H1 (cell line): ENCODE measurements around the gene NBEA. TPM values are rescaled to one million over a fixed set of nuclear protein-coding genes. Genes with fewer than 3 reads are reported as not detected.

Experiments
- BACH1 ChIP-seq: IDR thresholded peaks from 2 replicates; pipeline ENCODE4 v1.6.1; 2012; ENCODE audit warnings: low read length, improper control_type of control experiment
- BRCA1 ChIP-seq: IDR thresholded peaks from 2 replicates; pipeline ENCODE4 v1.6.1; 2012; ENCODE audit warnings: low read depth, low read length, improper control_type of control experiment
- CBX5 ChIP-seq: fragments of 300-800, 300-1000 bp; sonication (generic); IDR thresholded peaks from 2 replicates; pipeline ENCODE4 v1.7.1; 2016; ENCODE audit warnings: antibody characterized with exemption, low read length, low read depth
- EP300 ChIP-seq, 2 experiments: IDR thresholded peaks; 1 replicate in 1 of 2; 2 replicates in 1 of 2; pipeline ENCODE4 v1.6.1; 2011 to 2012; ENCODE audit warnings: low read depth in 2 of 2, low read length in 2 of 2, mild to moderate bottlenecking in 2 of 2, borderline replicate concordance in 1 of 2, inconsistent platforms in 1 of 2, moderate library complexity in 1 of 2
- GTF2F1 ChIP-seq: IDR thresholded peaks from 2 replicates; pipeline ENCODE4 v1.6.1; 2012; ENCODE audit warnings: low read depth, low read length, improper control_type of control experiment, borderline replicate concordance
- KDM4A ChIP-seq: IDR thresholded peaks from one replicate; pipeline ENCODE4 v1.7.1; 2012; ENCODE audit warnings: low read depth, mild to moderate bottlenecking, moderate library complexity, low read length, inconsistent platforms; ENCODE audit not compliant: severe bottlenecking
- SP1 ChIP-seq: IDR thresholded peaks from 2 replicates; pipeline ENCODE4 v1.6.1; 2011; ENCODE audit warnings: low read depth, low read length
- SRF ChIP-seq: IDR thresholded peaks from 2 replicates; pipeline ENCODE4 v1.6.1; 2011; ENCODE audit warnings: mild to moderate bottlenecking, low read depth, low read length, moderate library complexity
- TBP ChIP-seq: IDR thresholded peaks from 2 replicates; pipeline ENCODE4 v1.6.1; 2011; ENCODE audit warnings: low read depth, low read length, improper control_type of control experiment
- polyA plus RNA-seq, 7 experiments: library from polyadenylated mRNA; depleted of rRNA in 3 of 7; stranded (reverse) in 5 of 7; unstranded in 2 of 7; fragments of >200 nt in 5 of 7; fragments of 200-250 nt in 2 of 7; gene quantifications; 1 replicate in 5 of 7; 2 replicates in 1 of 7; 4 replicates in 1 of 7; pipeline versions ENCODE4 v1.2.1 to v1.2.3, GENCODE V29; 2011 to 2013; ENCODE audit warnings: missing spikeins in 2 of 7, mixed read lengths in 2 of 7
- total RNA-seq: library from RNA; stranded (reverse); fragmentation: NEBNext Ultra II Directional; extraction: Animal tissue kit (Norgen Biotek cat#: 25700); gene quantifications from 2 replicates; pipeline ENCODE4 v1.2.1, GENCODE V29; 2021
- TF ChIP-seq, protein P1 (sequence below): fragments of 300-600 bp; sonication (generic); IDR thresholded peaks from 2 replicates; pipeline ENCODE4 v1.7.1; 2012; ENCODE audit warnings: low read length, moderate library complexity, mild to moderate bottlenecking, inconsistent platforms; ENCODE audit not compliant: insufficient replicate concordance

NBEA gene
- total and polyA plus RNA-seq, 2 of the 8 experiments (the other 6 are each of a cell fraction or from before 2014, with no cell fraction given) = 14.2 to 21.5 TPM

DNA sequence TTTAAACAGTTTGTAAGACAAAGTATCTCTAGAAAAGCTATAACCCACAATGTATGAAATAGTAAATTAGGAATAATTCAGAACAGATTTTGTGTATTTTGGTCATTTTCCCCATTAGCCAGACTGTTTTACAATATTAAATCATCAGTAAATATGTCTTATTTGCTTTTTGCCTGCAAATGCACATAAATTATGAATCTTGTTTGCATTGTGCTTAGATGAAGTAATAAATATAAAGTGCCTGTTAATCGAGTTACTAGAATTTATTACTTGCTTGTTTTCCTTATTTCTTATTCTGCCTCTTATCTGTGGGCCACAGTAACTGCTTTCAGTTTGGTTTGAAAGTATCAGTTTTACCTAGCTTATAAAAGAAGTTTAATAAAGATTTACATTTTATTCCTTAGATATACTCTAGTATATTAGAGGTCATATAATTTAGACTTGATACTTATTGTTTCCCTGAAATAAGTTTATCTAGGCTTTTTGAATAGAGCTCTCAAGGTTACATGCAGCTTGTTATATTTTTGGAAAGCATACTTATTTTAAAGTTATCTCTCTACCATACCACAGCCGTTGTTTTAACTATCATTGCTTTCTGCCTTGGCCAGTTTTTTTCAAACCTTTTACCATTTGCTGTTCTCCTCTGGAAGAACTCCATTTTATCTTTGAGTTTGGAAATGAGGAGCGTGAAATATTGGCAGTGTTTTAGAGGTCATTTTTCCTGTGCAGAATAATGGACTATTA, 238.0 kb downstream of the NBEA start (continued):
- TF ChIP-seq, protein P1, sequence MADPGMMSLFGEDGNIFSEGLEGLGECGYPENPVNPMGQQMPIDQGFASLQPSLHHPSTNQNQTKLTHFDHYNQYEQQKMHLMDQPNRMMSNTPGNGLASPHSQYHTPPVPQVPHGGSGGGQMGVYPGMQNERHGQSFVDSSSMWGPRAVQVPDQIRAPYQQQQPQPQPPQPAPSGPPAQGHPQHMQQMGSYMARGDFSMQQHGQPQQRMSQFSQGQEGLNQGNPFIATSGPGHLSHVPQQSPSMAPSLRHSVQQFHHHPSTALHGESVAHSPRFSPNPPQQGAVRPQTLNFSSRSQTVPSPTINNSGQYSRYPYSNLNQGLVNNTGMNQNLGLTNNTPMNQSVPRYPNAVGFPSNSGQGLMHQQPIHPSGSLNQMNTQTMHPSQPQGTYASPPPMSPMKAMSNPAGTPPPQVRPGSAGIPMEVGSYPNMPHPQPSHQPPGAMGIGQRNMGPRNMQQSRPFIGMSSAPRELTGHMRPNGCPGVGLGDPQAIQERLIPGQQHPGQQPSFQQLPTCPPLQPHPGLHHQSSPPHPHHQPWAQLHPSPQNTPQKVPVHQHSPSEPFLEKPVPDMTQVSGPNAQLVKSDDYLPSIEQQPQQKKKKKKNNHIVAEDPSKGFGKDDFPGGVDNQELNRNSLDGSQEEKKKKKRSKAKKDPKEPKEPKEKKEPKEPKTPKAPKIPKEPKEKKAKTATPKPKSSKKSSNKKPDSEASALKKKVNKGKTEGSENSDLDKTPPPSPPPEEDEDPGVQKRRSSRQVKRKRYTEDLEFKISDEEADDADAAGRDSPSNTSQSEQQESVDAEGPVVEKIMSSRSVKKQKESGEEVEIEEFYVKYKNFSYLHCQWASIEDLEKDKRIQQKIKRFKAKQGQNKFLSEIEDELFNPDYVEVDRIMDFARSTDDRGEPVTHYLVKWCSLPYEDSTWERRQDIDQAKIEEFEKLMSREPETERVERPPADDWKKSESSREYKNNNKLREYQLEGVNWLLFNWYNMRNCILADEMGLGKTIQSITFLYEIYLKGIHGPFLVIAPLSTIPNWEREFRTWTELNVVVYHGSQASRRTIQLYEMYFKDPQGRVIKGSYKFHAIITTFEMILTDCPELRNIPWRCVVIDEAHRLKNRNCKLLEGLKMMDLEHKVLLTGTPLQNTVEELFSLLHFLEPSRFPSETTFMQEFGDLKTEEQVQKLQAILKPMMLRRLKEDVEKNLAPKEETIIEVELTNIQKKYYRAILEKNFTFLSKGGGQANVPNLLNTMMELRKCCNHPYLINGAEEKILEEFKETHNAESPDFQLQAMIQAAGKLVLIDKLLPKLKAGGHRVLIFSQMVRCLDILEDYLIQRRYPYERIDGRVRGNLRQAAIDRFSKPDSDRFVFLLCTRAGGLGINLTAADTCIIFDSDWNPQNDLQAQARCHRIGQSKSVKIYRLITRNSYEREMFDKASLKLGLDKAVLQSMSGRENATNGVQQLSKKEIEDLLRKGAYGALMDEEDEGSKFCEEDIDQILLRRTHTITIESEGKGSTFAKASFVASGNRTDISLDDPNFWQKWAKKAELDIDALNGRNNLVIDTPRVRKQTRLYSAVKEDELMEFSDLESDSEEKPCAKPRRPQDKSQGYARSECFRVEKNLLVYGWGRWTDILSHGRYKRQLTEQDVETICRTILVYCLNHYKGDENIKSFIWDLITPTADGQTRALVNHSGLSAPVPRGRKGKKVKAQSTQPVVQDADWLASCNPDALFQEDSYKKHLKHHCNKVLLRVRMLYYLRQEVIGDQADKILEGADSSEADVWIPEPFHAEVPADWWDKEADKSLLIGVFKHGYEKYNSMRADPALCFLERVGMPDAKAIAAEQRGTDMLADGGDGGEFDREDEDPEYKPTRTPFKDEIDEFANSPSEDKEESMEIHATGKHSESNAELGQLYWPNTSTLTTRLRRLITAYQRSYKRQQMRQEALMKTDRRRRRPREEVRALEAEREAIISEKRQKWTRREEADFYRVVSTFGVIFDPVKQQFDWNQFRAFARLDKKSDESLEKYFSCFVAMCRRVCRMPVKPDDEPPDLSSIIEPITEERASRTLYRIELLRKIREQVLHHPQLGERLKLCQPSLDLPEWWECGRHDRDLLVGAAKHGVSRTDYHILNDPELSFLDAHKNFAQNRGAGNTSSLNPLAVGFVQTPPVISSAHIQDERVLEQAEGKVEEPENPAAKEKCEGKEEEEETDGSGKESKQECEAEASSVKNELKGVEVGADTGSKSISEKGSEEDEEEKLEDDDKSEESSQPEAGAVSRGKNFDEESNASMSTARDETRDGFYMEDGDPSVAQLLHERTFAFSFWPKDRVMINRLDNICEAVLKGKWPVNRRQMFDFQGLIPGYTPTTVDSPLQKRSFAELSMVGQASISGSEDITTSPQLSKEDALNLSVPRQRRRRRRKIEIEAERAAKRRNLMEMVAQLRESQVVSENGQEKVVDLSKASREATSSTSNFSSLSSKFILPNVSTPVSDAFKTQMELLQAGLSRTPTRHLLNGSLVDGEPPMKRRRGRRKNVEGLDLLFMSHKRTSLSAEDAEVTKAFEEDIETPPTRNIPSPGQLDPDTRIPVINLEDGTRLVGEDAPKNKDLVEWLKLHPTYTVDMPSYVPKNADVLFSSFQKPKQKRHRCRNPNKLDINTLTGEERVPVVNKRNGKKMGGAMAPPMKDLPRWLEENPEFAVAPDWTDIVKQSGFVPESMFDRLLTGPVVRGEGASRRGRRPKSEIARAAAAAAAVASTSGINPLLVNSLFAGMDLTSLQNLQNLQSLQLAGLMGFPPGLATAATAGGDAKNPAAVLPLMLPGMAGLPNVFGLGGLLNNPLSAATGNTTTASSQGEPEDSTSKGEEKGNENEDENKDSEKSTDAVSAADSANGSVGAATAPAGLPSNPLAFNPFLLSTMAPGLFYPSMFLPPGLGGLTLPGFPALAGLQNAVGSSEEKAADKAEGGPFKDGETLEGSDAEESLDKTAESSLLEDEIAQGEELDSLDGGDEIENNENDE = no peak
- no peak for TF ChIP-seq BRCA1
- TF ChIP-seq SP1 = no peak
- no peak for TF ChIP-seq CBX5
- no peak for TF ChIP-seq KDM4A
- no peak for TF ChIP-seq BACH1
- no peak for TF ChIP-seq SRF
- no peak for TF ChIP-seq EP300 (IDR thresholded peaks at IDR 0.05; ENCODE audit: borderline replicate concordance in 1 of 2, low read depth in 2 of 2, low read length in 2 of 2)
- TF ChIP-seq GTF2F1 = no peak
- TF ChIP-seq TBP = no peak
